H9 (cell line): ENCODE results near the gene FAM53A. TPM values are rescaled to one million over a fixed set of nuclear protein-coding genes. Genes with fewer than 3 reads are reported as not detected.
A peak's percentile ranks its signal among the peaks of the same experiment; 100 is the strongest.

Experiments
- DNase-seq: peaks from one replicate; pipeline ENCODE4 v3.0.0-alpha.2; 2017
- H2AFZ ChIP-seq: one replicate; pipeline ENCODE4 v1.6.1; 2013; ENCODE audit warnings: mild to moderate bottlenecking, low read length, control low read depth, moderate library complexity
- H2AK5ac ChIP-seq: 2 replicates; pipeline ENCODE4 v1.6.1; 2013; ENCODE audit warnings: low read length, control low read depth, mixed read lengths; ENCODE audit not compliant: insufficient read length
- H2BK120ac ChIP-seq: one replicate; pipeline ENCODE4 v1.6.1; 2013; ENCODE audit warnings: low read depth, mild to moderate bottlenecking, low read length, control low read depth, inconsistent platforms; ENCODE audit not compliant: poor library complexity, severe bottlenecking
- H2BK12ac ChIP-seq: 2 replicates; pipeline ENCODE4 v1.6.1; 2013; ENCODE audit warnings: low read length, control low read depth, mixed read lengths, low read depth; ENCODE audit not compliant: insufficient read length
- H2BK15ac ChIP-seq: 2 replicates; pipeline ENCODE4 v1.6.1; 2013; ENCODE audit warnings: low read depth, low read length, control low read depth
- H2BK20ac ChIP-seq: one replicate; pipeline ENCODE4 v1.6.1; 2013; ENCODE audit warnings: low read depth, mild to moderate bottlenecking, low read length, control low read depth, inconsistent platforms; ENCODE audit not compliant: poor library complexity, severe bottlenecking
- H2BK5ac ChIP-seq: 2 replicates; pipeline ENCODE4 v1.6.1; 2013; ENCODE audit warnings: low read length, control low read depth, mixed read lengths; ENCODE audit not compliant: insufficient read length
- H3K14ac ChIP-seq: 2 replicates; pipeline ENCODE4 v1.6.1; 2013; ENCODE audit warnings: low read length, control low read depth; ENCODE audit not compliant: insufficient read depth
- H3K18ac ChIP-seq: 2 replicates; pipeline ENCODE4 v1.6.1; 2013; ENCODE audit warnings: low read depth, mild to moderate bottlenecking, mixed read lengths, low read length, control low read depth; ENCODE audit not compliant: insufficient read length
- H3K23ac ChIP-seq: 2 replicates; pipeline ENCODE4 v1.6.1; 2013; ENCODE audit warnings: low read length, control low read depth, mixed read lengths, low read depth; ENCODE audit not compliant: insufficient read length
- H3K23me2 ChIP-seq: 2 replicates; pipeline ENCODE4 v1.6.1; 2013; ENCODE audit warnings: low read depth, mild to moderate bottlenecking, mixed read lengths, low read length, control low read depth; ENCODE audit not compliant: insufficient read length, poor library complexity, severe bottlenecking
- H3K27ac ChIP-seq: 2 replicates; pipeline ENCODE4 v1.5.1; 2013; ENCODE audit warnings: low read length, control low read depth, mixed read lengths, low read depth; ENCODE audit not compliant: insufficient read length
- H3K27me3 ChIP-seq: 2 replicates; pipeline ENCODE4 v1.6.1; 2013; ENCODE audit warnings: low read length, control low read depth, inconsistent platforms; ENCODE audit not compliant: insufficient read depth
- H3K4ac ChIP-seq: 2 replicates; pipeline ENCODE4 v1.6.1; 2013; ENCODE audit warnings: low read depth, mild to moderate bottlenecking, control low read depth, inconsistent platforms, low read length, moderate library complexity
- H3K4me1 ChIP-seq: 2 replicates; pipeline ENCODE4 v1.6.1; 2013; ENCODE audit warnings: low read length, control low read depth, inconsistent platforms; ENCODE audit not compliant: insufficient read depth
- H3K4me2 ChIP-seq: 2 replicates; pipeline ENCODE4 v1.6.1; 2013; ENCODE audit warnings: low read length, control low read depth, mixed read lengths; ENCODE audit not compliant: insufficient read length, insufficient read depth
- H3K56ac ChIP-seq: 2 replicates; pipeline ENCODE4 v1.6.1; 2013; ENCODE audit warnings: low read depth, mild to moderate bottlenecking, mixed read lengths, low read length, control low read depth; ENCODE audit not compliant: insufficient read length
- H3K79me1 ChIP-seq: 2 replicates; pipeline ENCODE4 v1.6.1; 2013; ENCODE audit warnings: low read depth, mild to moderate bottlenecking, moderate library complexity, low read length, control low read depth, inconsistent platforms; ENCODE audit not compliant: insufficient read depth, poor library complexity, severe bottlenecking
- H3K79me2 ChIP-seq: 2 replicates; pipeline ENCODE4 v1.6.1; 2013; ENCODE audit warnings: low read length, control low read depth, inconsistent platforms; ENCODE audit not compliant: insufficient read depth
- H3K9ac ChIP-seq: 2 replicates; pipeline ENCODE4 v1.6.1; 2013; ENCODE audit warnings: low read length, control low read depth, mixed read lengths; ENCODE audit not compliant: insufficient read length; ENCODE audit errors: extremely low read depth
- H3K9me3 ChIP-seq: one replicate; pipeline ENCODE4 v1.6.1; 2013; ENCODE audit warnings: low read depth, low read length, inconsistent platforms; ENCODE audit not compliant: control insufficient read depth
- H3T11ph ChIP-seq: one replicate; pipeline ENCODE4 v1.6.1; 2013; ENCODE audit warnings: mild to moderate bottlenecking, low read length, control low read depth, inconsistent platforms
- H4K20me1 ChIP-seq: one replicate; pipeline ENCODE4 v1.6.1; 2013; ENCODE audit not compliant: control insufficient read depth, insufficient read length, insufficient read depth
- H4K5ac ChIP-seq: 2 replicates; pipeline ENCODE4 v1.6.1; 2013; ENCODE audit warnings: low read depth, mild to moderate bottlenecking, mixed read lengths, low read length, control low read depth; ENCODE audit not compliant: insufficient read length
- H4K8ac ChIP-seq: replicated peaks from 2 replicates; pipeline ENCODE4 v1.6.1; 2013; ENCODE audit warnings: low read length, control low read depth, mixed read lengths, low read depth; ENCODE audit not compliant: insufficient read length
- H4K91ac ChIP-seq: 2 replicates; pipeline ENCODE4 v1.6.1; 2013; ENCODE audit warnings: low read depth, mild to moderate bottlenecking, moderate library complexity, mixed read lengths, low read length, control low read depth; ENCODE audit not compliant: insufficient read length
- H3K27ac Mint-ChIP-seq, 3 experiments: 2 replicates in 2 of 3; 3 replicates in 1 of 3; pipeline ENCODE4 v1.8.0; 2020 to 2021; ENCODE audit warnings: mixed read lengths in 3 of 3, mild to moderate bottlenecking in 1 of 3, moderate library complexity in 1 of 3
- H3K27me3 Mint-ChIP-seq: 2 replicates; pipeline ENCODE4 v1.8.0; 2021; ENCODE audit warnings: low read depth, mild to moderate bottlenecking, moderate library complexity, mixed read lengths
- H3K36me3 Mint-ChIP-seq, 3 experiments: 2 replicates in 2 of 3; 3 replicates in 1 of 3; pipeline ENCODE4 v1.8.0; 2020 to 2021; ENCODE audit warnings: low read depth in 3 of 3, mixed read lengths in 3 of 3; ENCODE audit not compliant: insufficient read depth in 1 of 3
- H3K4me1 Mint-ChIP-seq, 2 experiments: 2 replicates each; pipeline ENCODE4 v1.8.0; 2020; ENCODE audit warnings: mixed read lengths in 2 of 2
- H3K4me3 Mint-ChIP-seq, 2 experiments: 2 replicates in 1 of 2; 3 replicates in 1 of 2; pipeline ENCODE4 v1.8.0; 2020 to 2021; ENCODE audit warnings: mild to moderate bottlenecking in 2 of 2, mixed read lengths in 2 of 2, moderate library complexity in 1 of 2
- H3K9me3 Mint-ChIP-seq, 2 experiments: 2 replicates in 1 of 2; 3 replicates in 1 of 2; pipeline ENCODE4 v1.8.0; 2020; ENCODE audit warnings: mild to moderate bottlenecking in 2 of 2, mixed read lengths in 2 of 2, moderate library complexity in 1 of 2
- WGBS: extraction: QIAGEN DNeasy Blood & Tissue Kit; methylation state at CpG from one replicate; pipeline ENCODE4 v1.1.7; 2013; ENCODE audit warnings: missing lambda C conversion rate, low lambda C conversion rate, mixed read lengths; ENCODE audit not compliant: insufficient read length; ENCODE audit errors: extremely low coverage; 5-methylcytosine and 5-hydroxymethylcytosine counted together
- total RNA-seq: library from RNA; stranded (reverse); gene quantifications from 2 replicates; pipeline ENCODE4 v1.2.1, GENCODE V29; 2021
- TF ChIP-seq, protein P1 (sequence below): fragments of 200-600 bp; sonication (generic); conservative IDR thresholded peaks from 3 replicates; pipeline ENCODE4 v1.8.0; 2021; ENCODE audit warnings: antibody characterized with exemption, mild to moderate bottlenecking

FAM53A gene
- total RNA-seq, 1 experiment from 2014 or later = 2.4 TPM

DNA sequence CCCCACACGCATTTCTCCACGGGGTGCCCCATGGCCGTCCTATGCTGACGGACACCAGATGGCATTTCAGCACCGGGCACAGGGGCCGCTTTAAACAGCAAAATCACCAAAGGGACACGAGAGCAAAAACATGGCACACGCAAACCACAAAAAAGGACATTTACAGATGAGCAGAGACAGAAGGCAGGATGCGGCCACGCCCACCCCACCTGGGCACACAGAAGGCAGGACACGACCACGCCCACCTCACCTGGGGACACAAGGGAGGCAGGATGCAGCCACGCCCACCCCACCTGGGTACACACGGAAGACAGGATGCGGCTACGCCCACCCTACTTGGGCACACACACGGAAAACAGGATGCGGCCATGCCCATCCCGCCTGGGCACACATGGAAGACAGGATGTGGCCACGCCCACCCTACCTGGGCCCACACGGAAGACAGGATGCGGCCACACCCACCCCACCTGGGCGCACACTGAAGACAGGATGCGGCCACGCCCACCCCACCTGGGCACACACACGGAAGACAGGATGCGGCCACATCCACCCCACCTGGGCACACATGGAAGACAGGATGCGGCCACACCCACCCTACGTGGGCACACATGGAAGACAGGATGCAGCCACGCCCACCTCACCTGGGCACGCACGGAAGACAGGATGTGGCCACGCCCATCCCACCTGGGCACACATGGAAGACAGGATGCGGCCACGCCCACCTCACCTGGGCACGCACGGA is 69.1 kb downstream of the FAM53A start:
- no CpG with 5 or more reads among the region's 37 CpGs for WGBS
- Histone ChIP-seq H4K91ac (no peak overlapping the region), H3K9ac (no peak overlapping the region), H2AK5ac (no peak overlapping the region), H4K8ac (no peak overlapping the region), H2BK20ac (no peak overlapping the region), H3K9me3 (no peaks in the 10 kb centered on the region), H2BK120ac (no peak overlapping the region), H2BK12ac (no peak overlapping the region), H4K5ac (no peak overlapping the region), H2BK15ac (no peak overlapping the region), H3K27ac (no peak overlapping the region), H3K14ac (no peak overlapping the region), H3K4me1 (no peaks in the 10 kb centered on the region), H4K20me1 (no peaks in the 10 kb centered on the region), H2BK5ac (no peak overlapping the region), H2AFZ (no peak overlapping the region), H3K23me2 (no peaks in the 10 kb centered on the region), H3K56ac (no peak overlapping the region), H3K23ac (no peak overlapping the region), H3K79me2 (no peaks in the 10 kb centered on the region), H3K18ac (no peak overlapping the region), H3K4me2 (no peak overlapping the region), H3K4ac (no peak overlapping the region), H3K27me3 (no peaks in the 10 kb centered on the region), H3K79me1 (no peaks in the 10 kb centered on the region), H3T11ph (no peak overlapping the region)
- Mint-ChIP-seq H3K9me3 (peaks cover 0 to 4% of the 10 kb centered on the region in 2 experiments; a peak in 2 of 5 replicates), H3K4me3 (no peak overlapping the region), H3K27ac (peak overlapping the region in 1 of 3 experiments; percentile 65; a peak in 1 of 7 replicates), H3K27me3 (no peaks in the 10 kb centered on the region; the same call in none of the 2 replicates), H3K36me3 (no peaks in the 10 kb centered on the region; a peak in 1 of 7 replicates), H3K4me1 (no peaks in the 10 kb centered on the region)
- no peak for DNase-seq
- TF ChIP-seq, protein P1, sequence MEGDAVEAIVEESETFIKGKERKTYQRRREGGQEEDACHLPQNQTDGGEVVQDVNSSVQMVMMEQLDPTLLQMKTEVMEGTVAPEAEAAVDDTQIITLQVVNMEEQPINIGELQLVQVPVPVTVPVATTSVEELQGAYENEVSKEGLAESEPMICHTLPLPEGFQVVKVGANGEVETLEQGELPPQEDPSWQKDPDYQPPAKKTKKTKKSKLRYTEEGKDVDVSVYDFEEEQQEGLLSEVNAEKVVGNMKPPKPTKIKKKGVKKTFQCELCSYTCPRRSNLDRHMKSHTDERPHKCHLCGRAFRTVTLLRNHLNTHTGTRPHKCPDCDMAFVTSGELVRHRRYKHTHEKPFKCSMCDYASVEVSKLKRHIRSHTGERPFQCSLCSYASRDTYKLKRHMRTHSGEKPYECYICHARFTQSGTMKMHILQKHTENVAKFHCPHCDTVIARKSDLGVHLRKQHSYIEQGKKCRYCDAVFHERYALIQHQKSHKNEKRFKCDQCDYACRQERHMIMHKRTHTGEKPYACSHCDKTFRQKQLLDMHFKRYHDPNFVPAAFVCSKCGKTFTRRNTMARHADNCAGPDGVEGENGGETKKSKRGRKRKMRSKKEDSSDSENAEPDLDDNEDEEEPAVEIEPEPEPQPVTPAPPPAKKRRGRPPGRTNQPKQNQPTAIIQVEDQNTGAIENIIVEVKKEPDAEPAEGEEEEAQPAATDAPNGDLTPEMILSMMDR = no peak
